Lung (tissue), 16 donors: ENCODE results near the gene GALNT9. TPM values are rescaled to one million over a fixed set of nuclear protein-coding genes. Genes with fewer than 3 reads are reported as not detected.
"Not testable (repeated sequence)": the region's sequence is repeated elsewhere in the genome, so short reads cannot be mapped to it uniquely, and the experiment has no call there.

Source experiments
- ATAC-seq: fragments of 200-7000 bp; cut with Tn5 transposase; one replicate; pipeline ENCODE4 v1.9.1; 2020; ENCODE audit warnings: moderate number of reproducible peaks; ENCODE audit not compliant: insufficient read depth, low FRiP score
- DNase-seq, 3 donors: peaks; one replicate each; pipeline ENCODE4 v3.0.0-alpha.2; 2013 to 2017
- H3K27ac ChIP-seq, 2 donors: one replicate each; pipeline ENCODE4 v1.5.1; 2013; ENCODE audit warnings: mild to moderate bottlenecking in 2 of 2, moderate library complexity in 2 of 2, control low read depth in 1 of 2, inconsistent platforms in 1 of 2, low read depth in 1 of 2, low read length in 1 of 2
- H3K27me3 ChIP-seq, 3 donors: one replicate each; pipeline ENCODE4 v1.5.1; 2013; ENCODE audit warnings: low read length in 2 of 3; ENCODE audit not compliant: control insufficient read depth in 3 of 3, insufficient read depth in 3 of 3
- H3K36me3 ChIP-seq, 4 donors: one replicate each; pipeline ENCODE4 v1.5.1; 2013; ENCODE audit warnings: low read length in 4 of 4, mild to moderate bottlenecking in 1 of 4, moderate library complexity in 1 of 4; ENCODE audit not compliant: control insufficient read depth in 4 of 4, insufficient read depth in 4 of 4
- H3K4me1 ChIP-seq, 5 donors: one replicate each; pipeline ENCODE4 v1.5.1; 2013; ENCODE audit warnings: low read length in 5 of 5, mild to moderate bottlenecking in 2 of 5, moderate library complexity in 1 of 5; ENCODE audit not compliant: control insufficient read depth in 5 of 5, insufficient read depth in 5 of 5
- H3K4me3 ChIP-seq: one replicate; pipeline ENCODE4 v1.5.1; 2013; ENCODE audit warnings: mild to moderate bottlenecking, control low read depth, moderate library complexity
- H3K9ac ChIP-seq, 2 donors: one replicate each; pipeline ENCODE4 v1.5.1; 2013; ENCODE audit warnings: low read length in 2 of 2, control low read depth in 1 of 2; ENCODE audit not compliant: insufficient read depth in 1 of 2
- H3K9me3 ChIP-seq, 4 donors: one replicate each; pipeline ENCODE4 v1.5.1; 2013; ENCODE audit warnings: low read length in 3 of 4, mild to moderate bottlenecking in 1 of 4, moderate library complexity in 1 of 4; ENCODE audit not compliant: control insufficient read depth in 4 of 4, insufficient read depth in 3 of 4
- CTCF ChIP-seq: IDR thresholded peaks from 2 replicates; pipeline ENCODE4 v1.5.1; 2012; ENCODE audit warnings: mild to moderate bottlenecking; ENCODE audit errors: control extremely low read depth, extremely low read depth
- WGBS, 2 donors: extraction: QIAGEN DNeasy Blood & Tissue Kit; methylation state at CpG; one replicate each; pipeline ENCODE4 v1.1.7; 2013; 5-methylcytosine and 5-hydroxymethylcytosine counted together
- long read RNA-seq, 5 donors: transcript quantifications; one replicate each; lab custom pipeline, GENCODE V29; 2026
- polyA plus RNA-seq, 2 donors: library from polyadenylated mRNA; stranded (reverse); fragments of 200-250 nt; gene quantifications; one replicate each; pipeline ENCODE4 v1.2.1, GENCODE V29; 2013
- total RNA-seq, 2 donors: library from RNA; depleted of rRNA in 1 of 2; stranded (reverse); fragments of >200 nt in 1 of 2; gene quantifications; one replicate each; pipeline ENCODE4 v1.2.1, GENCODE V29; 2014 to 2021
- donor health status: control.
- donor health status: control.
- donor health status: Bipolar disorder and iron deficiency.
- donor health status: healthy.
- donor health status: DM: yes; HTN: yes; CAD: no.

Gene GALNT9
- total RNA-seq (1 to 10 TPM in 1 of 2 donors, under 1 TPM in 1; 0.21 to 1.4 TPM), polyA plus RNA-seq (1 to 10 TPM in 1 of 2 donors, under 1 TPM in 1; 0.13 to 1.7 TPM)
- long read RNA-seq, donor 1, partial matches to known transcripts, result 0 of 1 reads
- long read RNA-seq, donor 1, other reads (novel, unspliced or antisense), result 0 of 1 reads
- long read RNA-seq, donor 2, result 0 reads
- long read RNA-seq, donor 3, partial matches to known transcripts, result 0 of 3 reads
- long read RNA-seq, donor 3, other reads (novel, unspliced or antisense), result 0 of 3 reads
- long read RNA-seq, donor 4, result 0 reads
- long read RNA-seq, donor 5, partial matches to known transcripts, result 0 of 1 reads
- long read RNA-seq, donor 5, other reads (novel, unspliced or antisense), result 0 of 1 reads

DNA sequence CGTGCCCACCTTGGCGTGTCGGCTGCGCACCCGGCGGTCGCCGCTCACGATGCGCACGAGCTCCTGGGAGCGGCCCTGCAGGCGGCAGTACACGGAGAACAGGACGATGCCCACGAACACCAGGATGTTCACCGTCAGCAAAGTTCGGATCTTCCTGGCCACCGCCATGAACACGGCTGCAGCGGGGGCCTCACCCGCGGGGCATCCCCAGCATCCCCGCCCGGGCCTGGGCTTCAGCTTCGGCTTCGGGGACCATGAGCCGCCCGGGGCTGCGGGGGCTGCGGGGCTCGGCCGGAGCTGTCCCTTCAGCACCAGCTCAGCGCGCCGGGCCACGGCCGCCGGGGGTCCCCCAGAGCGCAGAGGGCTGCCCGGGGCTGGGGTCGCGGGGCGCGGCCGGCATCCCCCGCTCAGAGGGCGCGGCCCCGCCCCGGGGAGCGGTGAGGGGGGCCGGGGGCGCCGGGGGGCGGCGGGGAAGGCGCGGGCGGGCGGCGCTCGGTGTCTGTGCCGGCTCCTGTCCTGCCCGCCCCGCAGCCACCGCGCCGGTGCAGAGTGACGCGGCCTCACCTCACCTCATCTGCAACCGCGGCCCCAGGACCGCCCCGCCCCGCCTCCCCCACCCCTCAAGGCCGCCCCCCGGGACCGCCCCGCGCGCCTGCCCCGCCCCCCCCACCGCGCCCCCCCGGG is at the start of gene GALNT9:
GALNT9 (minus strand) TSS at position 554 of the 684 bp plus-strand sequence; CDS start at position 168, 386 bp downstream.
- H3K36me3 ChIP-seq, result no peaks in the 10 kb centered on the region
- no peak within 1 kb of the TSS for H3K27ac ChIP-seq
- DNase-seq (peak; percentile 36 to 58 (median 55)), ATAC-seq (no peak)
- no peak within 1 kb of the TSS for H3K9ac ChIP-seq
- H3K27me3 ChIP-seq, result peaks cover 9 to 61% (median 35%) of the 10 kb centered on the region in 3 donors
- 4 to 12% methylated on average over 44 to 86 of the region's 86 CpGs for WGBS, 2 donors
- no peak within 1 kb of the TSS for H3K4me3 ChIP-seq
- no peak for TF ChIP-seq CTCF
- H3K9me3 ChIP-seq, result peaks cover 0 to 3% (median 0%) of the 10 kb centered on the region in 4 donors
- peaks cover 0 to 6% (median 0%) of the 10 kb centered on the region in 5 donors for H3K4me1 ChIP-seq

DNA sequence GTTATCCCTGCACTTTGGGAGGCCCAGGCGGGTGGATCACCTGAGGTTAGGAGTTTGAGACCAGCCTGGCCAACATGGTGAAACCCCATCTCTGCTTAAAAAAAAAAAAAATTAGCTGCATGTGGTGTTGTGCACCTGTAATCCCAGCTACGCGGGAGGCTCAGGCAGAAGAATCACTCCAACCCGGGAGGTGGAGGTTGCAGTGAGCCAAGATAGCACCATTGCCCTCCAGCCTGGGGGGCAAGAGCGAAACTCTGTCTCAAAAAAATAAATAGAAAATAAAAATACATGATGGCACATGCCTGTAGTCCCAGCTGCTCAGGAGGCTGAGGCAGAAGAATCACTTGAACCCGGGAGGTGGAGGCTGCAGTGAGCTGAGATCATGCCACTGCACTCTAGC is 49.7 kb upstream of the GALNT9 start:
- not testable (repeated sequence) for H3K4me1 ChIP-seq, H3K36me3 ChIP-seq, H3K4me3 ChIP-seq, H3K9me3 ChIP-seq, H3K9ac ChIP-seq, ATAC-seq, H3K27ac ChIP-seq, DNase-seq
- H3K27me3 ChIP-seq, result peaks cover 0 to 64% (median 36%) of the 10 kb centered on the region in 3 donors
- WGBS, 2 donors, result 88 to 92% methylated on average over 6 of the region's 6 CpGs

- no peak for ATAC-seq
- DNase-seq, result no peak
- Histone ChIP-seq H3K36me3 (no peaks in the 10 kb centered on the region), H3K9me3 (peaks cover 0 to 11% (median 0%) of the 10 kb centered on the region in 4 donors), H3K27ac (no peak overlapping the region), H3K9ac (no peak overlapping the region), H3K27me3 (peaks cover 0 to 55% (median 26%) of the 10 kb centered on the region in 3 donors), H3K4me3 (no peak overlapping the region), H3K4me1 (peaks cover 0 to 6% (median 0%) of the 10 kb centered on the region in 5 donors)
- WGBS, 2 donors, result 38 to 50% methylated on average over 2 of the region's 2 CpGs
- no peak for TF ChIP-seq CTCF
Observed at GRCh38 chr12:132377147-132377546, 47.8 kb upstream of the GALNT9 start.

DNA sequence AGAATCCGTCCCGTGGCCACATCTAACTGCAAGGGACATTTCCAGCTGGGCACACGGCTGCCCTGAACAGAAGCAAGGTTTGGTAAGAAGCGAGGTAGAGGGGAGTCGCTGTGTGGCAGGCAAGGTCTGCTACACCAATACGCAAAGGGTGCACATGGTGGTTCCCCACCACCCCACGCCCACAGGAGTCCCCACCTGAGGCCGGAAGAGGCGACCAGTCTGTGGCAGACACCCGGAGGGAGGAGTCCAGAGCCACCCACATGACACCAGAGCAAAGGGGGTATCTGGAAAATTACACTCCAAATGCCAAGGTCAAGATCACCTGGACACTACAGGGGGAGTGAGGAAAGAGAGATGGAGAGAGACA is 47.1 kb upstream of the GALNT9 start:
- Histone ChIP-seq H3K27ac (no peak overlapping the region), H3K36me3 (no peaks in the 10 kb centered on the region), H3K4me1 (peaks cover 0 to 6% (median 0%) of the 10 kb centered on the region in 5 donors), H3K9me3 (peaks cover 0 to 10% (median 0%) of the 10 kb centered on the region in 4 donors), H3K27me3 (peaks cover 0 to 49% (median 21%) of the 10 kb centered on the region in 3 donors), H3K4me3 (no peak overlapping the region), H3K9ac (no peak overlapping the region)
- TF ChIP-seq CTCF, result no peak
- ATAC-seq (no peak), DNase-seq (no peak)
- WGBS, 2 donors, result 65 to 70% methylated on average over 10 of the region's 10 CpGs
